Sciatic nerve (tissue), 2 donors: Measurements from ENCODE around the gene HPGDS. TPM values are rescaled to one million over a fixed set of nuclear protein-coding genes. Genes with fewer than 3 reads are reported as not detected.
"Not testable (repeated sequence)": the region's sequence is repeated elsewhere in the genome, so short reads cannot be mapped to it uniquely, and the experiment has no call there.

Experiments
- ATAC-seq: fragments of 200-7000 bp; cut with Tn5 transposase; one replicate; pipeline ENCODE4 v1.9.1; 2020; ENCODE audit warnings: mild to moderate bottlenecking, moderate library complexity
- DNase-seq: peaks from one replicate; pipeline ENCODE4 v3.0.0-alpha.2; 2020; ENCODE audit warnings: low spot score
- intact Hi-C: fragments of 100-400 bp; cut with DNase I; formaldehyde crosslinking; loops from one replicate; pipeline ENCODE4 v1.14.2; 2022
- total RNA-seq: library from RNA; stranded (reverse); fragmentation: NEBNext Ultra II Directional; extraction: Animal tissue kit (Norgen Biotek cat#: 25700); gene quantifications from one replicate; pipeline ENCODE4 v1.2.1, GENCODE V29; 2021
- donor health status: DM: no; HTN: no; CAD: no.
- donor health status: DM: no; HTN: no; CAD: no.

HPGDS gene
- 4.7 TPM for total RNA-seq

DNA sequence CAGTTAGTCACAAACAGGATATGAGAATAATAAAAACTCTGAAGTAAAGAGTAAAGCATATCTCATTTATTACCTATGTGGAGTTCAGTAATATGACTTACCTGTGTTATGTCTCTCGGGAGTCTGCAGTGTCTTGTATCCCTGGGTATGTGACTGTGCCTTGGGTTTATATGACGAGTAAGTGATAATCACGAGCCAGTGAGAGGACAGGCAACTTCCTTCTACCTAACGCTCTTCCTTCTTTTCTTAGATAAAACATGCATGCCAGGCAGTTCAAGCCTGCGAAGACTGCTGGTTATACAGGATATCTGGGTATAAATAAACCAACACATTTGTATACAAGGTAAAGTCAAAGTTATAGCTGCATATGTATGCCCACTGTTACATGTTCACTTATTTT is at the start of gene HPGDS:
Gene HPGDS (minus strand): TSS at position 143 of the 400 bp plus-strand sequence. CDS start 8,207 bp downstream, outside the sequence.
- ATAC-seq (peak; percentile 66), DNase-seq (no peak)
- intact Hi-C loops, result no loop called here

DNA sequence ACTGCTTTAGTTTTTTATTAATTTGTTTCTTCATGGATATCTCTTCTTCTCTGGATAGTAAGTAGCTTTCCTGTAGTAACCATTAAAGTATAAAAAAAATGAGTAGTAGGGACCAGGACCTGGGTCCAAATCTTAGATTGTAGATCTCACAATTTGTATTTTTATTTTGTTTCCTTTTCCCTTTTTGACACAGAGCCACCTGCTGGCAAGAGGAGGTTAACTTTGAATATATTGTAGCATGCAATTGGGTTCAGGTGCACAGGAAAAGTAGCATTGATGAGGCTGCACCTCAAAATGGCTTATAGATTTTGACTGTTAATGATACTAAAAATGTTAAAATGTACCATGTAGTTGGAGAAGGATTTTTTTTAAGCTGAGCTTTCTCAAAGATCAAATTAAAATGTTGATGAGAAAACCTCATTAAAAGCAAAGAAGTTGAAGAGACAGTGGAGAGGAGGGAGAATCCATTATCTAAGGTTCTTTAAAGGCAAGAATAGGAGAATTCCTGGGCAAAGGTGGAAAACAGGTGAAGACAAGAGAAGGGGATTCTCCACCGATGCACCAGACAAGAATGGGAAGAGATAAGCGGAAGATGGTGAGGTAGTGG is 48.3 kb upstream of the HPGDS start:
- ATAC-seq, result peak; percentile 28
- intact Hi-C loops, result no loop called here
- DNase-seq, result no peak

DNA sequence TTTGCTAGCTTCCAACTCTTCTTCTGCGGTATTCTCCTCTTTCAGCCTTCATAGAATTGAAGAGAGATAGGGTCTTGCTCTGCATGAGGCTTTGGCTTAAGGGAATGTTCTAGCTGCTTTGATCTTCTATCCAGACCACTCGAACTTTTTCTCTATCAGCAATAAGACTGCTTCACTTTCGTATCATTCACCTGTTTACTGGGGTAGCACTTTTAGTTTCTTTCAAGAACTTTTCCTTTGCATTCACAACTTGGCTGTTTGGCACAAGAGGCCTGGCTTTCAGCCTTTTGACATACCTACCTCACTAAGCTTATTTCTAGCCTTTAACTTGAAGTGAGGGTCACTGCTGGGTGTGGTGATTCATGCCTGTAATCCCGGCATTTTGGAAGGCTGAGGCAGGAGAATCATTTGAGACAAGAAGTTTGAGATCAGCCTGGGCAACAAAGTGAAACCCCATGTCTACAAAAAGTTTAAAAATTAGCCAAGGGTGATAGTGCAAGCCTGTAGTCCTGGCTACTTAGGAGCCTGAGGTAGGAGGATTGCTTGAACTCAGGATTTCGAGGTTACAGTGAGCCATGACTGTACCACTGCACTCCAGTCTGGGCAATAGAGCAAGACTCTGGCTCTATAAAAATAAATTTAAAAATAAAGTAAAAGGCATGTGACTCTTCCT is 47.1 kb upstream of the HPGDS start:
- intact Hi-C loops, result no loop called here
- ATAC-seq, result no peak
- DNase-seq, result no peak

DNA sequence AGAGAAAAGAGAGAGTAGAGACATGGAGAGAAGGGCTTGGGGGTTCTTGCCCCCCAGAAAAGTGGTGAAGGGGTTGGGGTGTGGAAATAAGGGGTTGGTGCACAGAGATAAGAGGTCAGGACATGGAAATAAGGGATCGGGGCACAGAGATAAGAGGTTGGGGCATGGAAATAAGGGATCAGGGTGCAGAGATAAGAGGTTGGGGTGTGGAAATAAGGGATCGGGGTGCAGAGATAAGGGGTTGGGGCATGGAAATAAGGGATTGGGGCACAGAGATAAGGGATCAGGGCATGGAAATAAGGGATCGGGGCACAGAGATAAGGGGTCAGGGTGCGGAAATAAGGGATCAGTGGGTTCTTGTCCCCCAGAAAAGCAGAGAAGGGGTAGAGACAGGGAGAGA is 45.3 kb upstream of the HPGDS start:
- ATAC-seq, DNase-seq, intact Hi-C loops: not testable (repeated sequence)

DNA sequence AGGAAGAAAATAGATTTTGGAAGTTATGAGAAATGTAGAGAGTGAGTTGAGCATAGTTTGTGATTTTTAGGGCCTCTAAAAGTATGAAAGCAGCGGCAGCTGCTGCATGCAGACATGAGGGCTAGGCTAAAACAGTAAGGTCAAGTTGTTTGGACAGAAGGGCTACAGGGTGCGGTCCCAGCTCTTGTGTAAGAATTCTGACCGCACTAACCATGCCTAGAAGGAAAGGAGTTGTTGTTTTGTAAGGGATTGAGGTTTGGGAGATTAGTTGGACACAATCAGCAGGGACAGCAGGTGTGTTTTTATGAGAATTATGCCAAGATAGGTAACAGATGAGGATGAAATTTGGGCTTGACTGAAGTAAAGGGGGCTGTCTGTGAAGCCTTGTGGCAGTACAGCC is 42.8 kb upstream of the HPGDS start:
- ATAC-seq, intact Hi-C loops, DNase-seq: not testable (repeated sequence)

DNA sequence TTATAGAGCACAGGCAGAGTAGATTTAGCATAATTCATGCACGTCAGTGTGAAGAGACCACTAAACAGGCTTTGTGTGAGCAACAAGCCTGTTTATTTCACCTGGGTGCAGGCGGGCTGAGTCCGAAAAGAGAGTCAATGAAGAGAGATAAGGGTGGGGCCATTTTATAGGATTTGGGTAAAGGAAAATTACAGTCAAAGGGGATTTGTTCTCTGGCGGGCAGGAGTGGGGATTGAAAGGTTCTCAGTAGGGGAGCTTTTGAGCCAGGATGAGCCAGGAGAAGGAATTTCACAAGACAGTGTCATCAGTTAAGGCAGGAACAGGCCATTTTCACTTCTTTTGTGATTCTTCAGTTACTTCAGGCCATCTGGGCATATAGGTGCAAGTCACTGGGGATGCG is 40.3 kb upstream of the HPGDS start:
- intact Hi-C loops, ATAC-seq, DNase-seq: not testable (repeated sequence)

DNA sequence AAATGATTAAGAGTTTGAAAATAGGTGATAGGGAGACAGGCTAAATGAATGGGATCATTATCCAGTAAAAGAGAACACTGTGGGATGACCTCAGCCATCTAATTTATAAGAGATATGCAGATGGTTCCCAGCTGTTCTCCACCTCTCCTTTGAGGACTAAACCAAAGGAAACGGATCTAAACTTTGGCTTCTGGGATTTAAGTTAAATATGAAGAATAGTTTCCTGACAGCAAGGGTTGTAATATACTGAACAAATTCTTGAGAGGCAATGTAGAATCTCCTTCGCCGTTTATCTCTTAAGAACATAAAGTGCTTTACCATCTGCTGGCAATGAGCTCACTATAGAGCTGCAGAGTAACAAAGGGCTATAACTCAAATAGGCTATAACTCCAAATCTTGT is 35.4 kb upstream of the HPGDS start:
- DNase-seq (no peak), ATAC-seq (no peak)
- intact Hi-C loops, result no loop called here

DNA sequence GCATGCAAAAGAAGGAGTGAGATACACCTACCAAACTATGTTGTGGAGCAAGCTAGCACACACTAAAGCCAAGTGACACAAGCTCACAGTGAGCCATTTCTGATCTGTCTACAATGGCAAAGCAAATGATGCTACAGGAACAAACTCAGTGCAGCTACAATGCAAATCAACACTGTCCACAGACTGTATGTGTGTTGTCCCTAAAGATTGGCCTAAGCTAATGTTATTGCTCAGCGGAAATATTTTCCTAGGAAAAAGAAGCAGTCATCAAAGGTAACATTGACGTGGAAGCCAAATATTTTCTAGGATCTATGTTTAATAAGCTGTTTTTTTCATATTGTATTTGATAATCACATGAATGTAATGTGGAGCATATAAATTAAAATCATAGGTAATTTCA is 34.7 kb upstream of the HPGDS start:
- no peak for DNase-seq
- intact Hi-C loops, result no loop called here
- no peak for ATAC-seq

DNA sequence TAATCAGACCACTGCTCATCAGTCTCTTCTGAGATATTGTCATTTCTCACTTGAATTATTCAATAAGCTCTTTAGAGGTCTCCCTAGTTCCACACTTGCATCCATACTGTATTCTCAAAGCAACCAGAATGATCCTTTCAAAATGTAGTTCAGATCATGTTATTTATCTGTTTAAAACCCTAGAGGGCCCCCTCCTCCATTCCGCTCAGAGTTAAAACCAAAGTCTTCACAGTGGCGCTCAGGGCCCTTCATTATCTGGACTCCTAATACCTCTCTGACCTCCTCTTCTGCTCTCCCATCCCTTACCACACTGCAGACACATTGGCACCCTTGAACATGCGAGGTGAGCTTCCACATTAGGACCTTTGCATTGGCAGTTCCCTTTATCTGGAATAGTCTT is 32.7 kb upstream of the HPGDS start:
- intact Hi-C loops, result no loop called here
- ATAC-seq (no peak), DNase-seq (no peak)

DNA sequence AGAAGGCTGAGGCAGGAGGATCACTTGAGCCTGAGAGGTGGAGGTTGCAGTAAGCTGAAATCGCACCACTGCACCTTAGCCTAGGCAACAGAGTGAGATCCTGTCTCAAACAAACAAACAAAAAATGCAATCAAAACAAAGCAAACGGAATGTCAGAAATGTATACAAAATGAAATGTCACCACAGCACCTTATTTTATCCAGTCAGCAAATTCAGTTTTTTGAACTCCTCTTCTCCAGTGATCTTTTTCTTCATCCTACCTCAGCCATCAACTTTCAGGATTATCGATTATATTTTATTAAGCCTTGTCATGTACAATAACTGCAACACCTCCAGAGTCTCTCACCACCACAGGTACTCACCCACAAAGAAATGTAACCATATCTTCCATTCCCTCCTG is 31.1 kb upstream of the HPGDS start:
- DNase-seq (no peak), ATAC-seq (no peak)
- intact Hi-C loops, result no loop called here

DNA sequence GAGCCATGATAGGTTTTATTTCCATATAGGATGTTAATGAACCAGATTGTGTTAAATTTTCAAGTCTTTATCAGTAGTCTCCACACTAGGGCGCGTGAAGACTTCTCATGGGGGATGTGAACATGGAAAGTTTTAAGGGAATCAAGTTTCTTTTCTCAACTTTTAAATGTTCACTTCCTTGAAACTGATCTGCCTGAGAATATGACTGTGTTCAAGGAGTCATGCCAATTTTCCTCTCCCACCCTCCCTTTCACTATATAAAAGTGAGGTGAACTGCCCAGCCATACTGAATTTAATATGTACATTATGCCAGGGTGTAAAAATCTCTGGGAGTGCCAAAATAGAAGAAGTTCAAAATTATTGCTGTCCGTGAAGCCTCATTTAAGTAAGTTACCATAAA is 30.4 kb upstream of the HPGDS start:
- no peak for DNase-seq
- intact Hi-C loops, result no loop called here
- ATAC-seq, result no peak

DNA sequence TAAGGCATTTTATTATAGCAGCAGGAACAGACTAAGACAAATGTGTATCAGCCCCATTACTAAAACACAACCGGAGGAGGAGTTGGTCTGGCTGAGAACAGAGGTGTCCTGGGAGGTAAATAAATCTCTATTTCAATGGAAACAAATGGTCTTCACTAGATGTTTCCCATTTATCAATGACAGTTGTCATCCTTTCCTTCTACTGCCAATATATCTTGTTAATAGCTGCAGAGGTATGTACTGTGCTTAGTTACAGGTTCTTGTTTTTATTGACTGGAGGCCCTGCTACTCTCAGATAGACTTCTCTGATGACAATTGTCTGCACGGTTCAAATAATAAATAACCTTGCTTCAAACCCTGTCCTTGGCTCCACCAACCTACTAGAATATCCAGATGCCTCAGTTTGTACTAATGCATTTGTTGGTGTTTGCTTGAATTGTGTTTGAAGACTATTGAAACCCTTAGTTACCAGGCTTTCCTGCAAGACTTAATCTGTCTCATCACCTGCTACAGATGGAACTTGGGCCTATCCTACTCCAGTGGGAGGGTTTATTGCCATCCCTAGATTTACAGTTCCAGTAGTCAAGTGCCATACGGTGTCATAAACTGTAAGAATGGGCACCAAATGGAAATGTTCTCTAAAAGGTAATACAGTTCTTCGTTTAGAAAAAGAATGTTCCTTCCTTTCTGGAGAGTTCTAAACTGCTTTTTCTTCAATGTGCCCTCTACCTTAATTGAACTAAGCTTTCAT is 29.8 kb upstream of the HPGDS start:
- ATAC-seq (no peak), DNase-seq (no peak)
- intact Hi-C loops, result no loop called here

DNA sequence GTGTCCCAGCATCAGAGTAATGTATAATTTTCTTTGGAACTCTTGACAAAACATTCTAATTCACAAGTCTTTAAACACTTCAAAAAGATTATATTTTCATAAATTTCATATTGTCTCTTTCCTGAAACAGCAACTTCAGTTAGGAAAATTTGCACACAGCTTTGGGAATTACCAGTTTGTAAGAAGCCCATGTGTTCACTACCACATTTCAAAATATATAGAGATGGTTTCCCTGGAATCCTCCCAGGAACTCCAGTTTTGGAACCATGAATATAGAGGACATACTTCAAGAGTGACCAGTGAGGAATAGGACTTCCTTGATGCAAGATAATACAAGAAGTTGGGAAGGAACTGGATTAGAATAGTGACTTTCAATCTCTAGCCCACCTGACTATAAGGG is 28.7 kb upstream of the HPGDS start:
- intact Hi-C loops, result no loop called here
- DNase-seq (no peak), ATAC-seq (no peak)

DNA sequence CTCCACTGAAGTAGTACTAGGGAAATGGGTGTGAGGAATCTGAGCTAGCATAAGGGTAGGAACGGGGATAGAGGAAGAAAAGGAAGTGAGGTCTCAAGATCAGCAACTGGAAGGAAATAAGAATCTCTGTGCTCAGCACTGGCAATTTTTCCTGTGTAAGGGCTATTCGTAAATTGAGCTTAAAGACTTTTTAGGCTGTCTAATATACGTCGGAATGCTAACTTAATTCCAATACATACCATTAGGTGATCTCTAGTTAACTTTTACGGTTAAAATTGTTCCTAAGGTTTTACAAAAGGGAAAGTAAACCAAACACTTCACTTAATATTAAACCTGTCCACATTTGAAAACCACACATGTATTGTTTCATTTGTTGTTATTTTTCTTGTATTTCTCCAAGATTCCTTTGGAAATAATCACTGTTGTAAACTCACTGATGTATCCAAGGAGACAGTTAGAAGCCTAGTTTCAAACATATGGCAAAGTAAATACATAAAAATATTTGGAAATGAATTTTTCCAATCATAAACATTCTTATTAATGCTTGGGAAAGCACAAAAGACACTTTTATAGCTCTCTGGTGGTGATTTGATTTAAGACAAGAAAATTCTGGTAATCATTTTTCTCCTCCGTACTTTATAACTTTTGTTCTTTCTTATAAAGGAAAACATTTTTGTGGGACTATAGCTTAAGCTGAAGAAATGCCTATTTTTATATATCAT is 28.1 kb upstream of the HPGDS start:
- intact Hi-C loops, result no loop called here
- ATAC-seq (peak; percentile 20), DNase-seq (no peak)

DNA sequence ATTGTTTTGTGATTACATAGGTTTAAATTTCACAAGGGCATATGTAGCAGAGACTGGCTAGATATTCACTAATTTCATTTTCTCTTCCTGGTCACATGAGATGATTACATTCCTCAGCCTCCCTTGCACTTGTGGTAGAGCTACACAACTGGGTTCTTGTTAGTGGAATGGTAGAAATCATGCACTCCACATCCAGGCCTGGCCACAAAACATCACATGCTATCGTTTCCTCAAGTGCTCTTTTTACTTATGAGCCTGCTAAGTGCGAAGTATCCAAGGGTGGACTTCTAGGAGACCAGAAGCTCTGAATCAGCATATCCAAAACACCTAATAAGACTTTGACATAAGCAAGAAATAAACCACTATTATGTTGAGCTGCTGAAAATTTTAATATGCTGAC is 26.4 kb upstream of the HPGDS start:
- DNase-seq (no peak), ATAC-seq (no peak)
- intact Hi-C loops, result no loop called here

DNA sequence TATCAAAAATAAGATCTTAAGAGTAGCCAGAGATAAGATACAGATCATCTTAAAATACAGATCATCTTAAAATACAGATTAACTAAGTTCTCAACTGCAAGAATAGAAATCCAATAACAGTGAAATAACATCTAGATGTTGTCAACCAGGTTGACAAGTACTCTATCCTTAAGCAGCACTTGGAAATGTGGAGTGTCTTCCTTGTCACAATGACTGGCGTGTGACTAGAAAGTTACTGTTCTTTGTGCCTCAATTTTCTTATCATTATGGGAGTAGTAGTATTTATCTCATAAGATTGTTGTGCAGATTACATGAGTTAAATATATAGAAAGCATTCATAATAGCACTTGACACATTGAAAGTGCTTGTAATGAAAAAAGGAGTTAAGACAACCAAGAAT is 25.8 kb upstream of the HPGDS start:
- intact Hi-C loops, result no loop called here
- DNase-seq (no peak), ATAC-seq (no peak)

DNA sequence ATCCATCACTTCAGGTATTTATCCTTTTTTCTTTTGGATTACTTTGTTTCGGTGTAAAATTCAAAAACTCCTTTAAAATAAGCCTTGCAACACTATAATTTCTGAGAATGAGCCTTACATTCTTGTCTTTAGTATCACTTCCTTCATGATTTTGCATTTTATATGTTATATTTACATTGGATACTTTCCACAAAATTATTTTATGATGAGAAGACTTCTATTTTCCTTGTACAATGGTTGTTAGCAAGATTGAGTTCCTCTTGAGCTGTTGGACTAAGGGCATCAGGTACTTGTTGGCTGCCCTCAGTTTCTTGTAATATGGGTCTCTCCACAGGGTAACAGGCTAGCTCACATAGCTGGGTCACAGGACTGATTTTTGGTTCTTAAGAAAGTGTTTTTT is 22.7 kb upstream of the HPGDS start:
- ATAC-seq (no peak), DNase-seq (no peak)
- intact Hi-C loops, result no loop called here

DNA sequence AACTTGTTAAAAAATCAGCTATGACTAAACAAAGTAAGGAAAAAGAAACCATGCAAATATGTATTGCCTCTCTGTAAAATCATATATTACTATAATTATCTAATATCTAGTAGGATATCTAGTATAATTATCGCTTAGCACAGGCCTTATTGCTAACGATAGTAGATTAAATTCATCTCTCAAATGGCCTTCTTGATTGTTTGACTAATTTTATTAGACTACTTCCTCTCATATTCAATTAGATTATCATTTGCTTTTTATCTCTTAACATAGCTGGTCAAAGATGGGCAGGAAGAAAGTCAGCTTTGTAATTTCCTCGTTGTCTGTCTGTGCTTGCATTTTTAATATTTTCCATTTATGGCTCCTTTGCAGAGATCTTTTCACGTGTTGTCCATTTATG is 21.9 kb upstream of the HPGDS start:
- no peak for DNase-seq

DNA sequence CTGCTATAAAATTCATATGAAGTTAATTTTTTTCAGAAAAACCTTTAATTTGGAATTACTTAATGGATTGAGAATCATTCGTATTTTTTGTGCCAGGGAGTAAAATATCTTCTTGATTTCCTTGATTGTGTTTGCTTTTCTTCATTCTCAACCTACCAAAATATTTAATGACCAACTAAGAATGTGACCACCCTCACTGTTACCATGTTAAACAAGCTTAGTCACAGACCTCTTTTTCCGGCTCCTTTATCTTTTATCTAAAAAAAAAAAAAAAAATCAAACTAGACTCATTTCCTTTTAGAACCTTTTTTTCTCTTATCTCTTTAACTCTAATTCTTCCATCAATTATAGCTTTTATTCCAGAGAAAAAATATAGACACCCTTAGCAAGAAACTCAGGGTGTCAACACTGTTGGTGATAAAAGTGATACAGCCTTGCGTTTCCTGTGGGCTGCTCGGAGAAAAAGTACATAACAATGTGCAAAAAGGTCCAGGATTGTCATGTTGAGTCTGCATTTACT is 20.6 kb upstream of the HPGDS start:
- intact Hi-C loops, result no loop called here
- DNase-seq, result no peak
- no peak for ATAC-seq

More for the DNA sequence above, 21.9 kb upstream of the HPGDS start:
- intact Hi-C loops, result no loop called here
- no peak for ATAC-seq

DNA sequence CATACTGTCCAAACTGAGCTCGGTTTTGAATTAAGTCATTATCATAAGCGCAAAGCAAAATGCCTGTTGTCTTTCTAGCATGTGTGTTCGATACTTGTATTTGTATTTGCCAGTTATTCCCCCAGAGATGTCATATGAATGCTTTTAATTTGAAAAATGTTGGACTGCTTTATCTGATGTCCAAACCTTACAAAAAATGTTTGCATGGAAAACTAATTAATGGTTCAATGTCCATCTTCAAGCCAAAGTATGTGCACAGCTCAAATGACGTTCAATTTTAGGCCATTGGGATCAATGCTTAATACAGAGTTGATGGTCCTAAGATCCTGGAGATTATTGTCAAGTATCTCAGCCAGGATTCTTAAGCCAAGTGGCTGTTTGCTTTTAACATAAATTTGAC is 17.2 kb upstream of the HPGDS start:
- no peak for ATAC-seq
- intact Hi-C loops, result no loop called here
- DNase-seq, result no peak
